ENCODE measurements around the gene JAZF1.

The JAZF1 gene

DNA sequence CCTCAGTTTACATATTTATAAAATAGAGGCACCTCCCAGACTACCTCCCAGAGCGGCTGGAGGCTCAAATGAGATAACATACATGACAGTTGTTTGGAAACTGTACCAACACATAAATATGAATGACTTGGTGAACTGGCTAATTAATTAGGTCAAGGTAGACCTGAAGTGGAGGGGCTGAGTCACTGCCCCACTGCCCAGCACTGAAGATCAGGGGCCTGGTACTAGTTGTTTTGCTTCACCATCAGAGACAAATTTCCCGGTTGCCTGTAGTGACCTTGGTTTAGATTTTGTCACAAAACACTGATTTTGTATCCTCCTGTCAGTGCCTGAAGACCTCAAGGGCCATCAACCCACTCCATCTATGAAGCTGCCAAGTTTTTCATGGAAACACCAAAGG, 41.8 kb downstream of the JAZF1 start:
- Histone ChIP-seq H3K36me3 (ENCODE audit: control insufficient read depth, insufficient read depth, low read length) (no peaks in the 10 kb centered on the region), H3K27ac (ENCODE audit: low read depth, low read length) (no peak overlapping the region), H3K9ac (ENCODE audit: low read length) (no peak overlapping the region), H3K27me3 (ENCODE audit: control insufficient read depth, insufficient read depth, low read length) (no peaks in the 10 kb centered on the region), H3K4me3 (ENCODE audit: low read length) (no peak overlapping the region), H3K4me1 (ENCODE audit: control insufficient read depth, insufficient read depth, low read length) (peaks cover 12% of the 10 kb centered on the region)

DNA sequence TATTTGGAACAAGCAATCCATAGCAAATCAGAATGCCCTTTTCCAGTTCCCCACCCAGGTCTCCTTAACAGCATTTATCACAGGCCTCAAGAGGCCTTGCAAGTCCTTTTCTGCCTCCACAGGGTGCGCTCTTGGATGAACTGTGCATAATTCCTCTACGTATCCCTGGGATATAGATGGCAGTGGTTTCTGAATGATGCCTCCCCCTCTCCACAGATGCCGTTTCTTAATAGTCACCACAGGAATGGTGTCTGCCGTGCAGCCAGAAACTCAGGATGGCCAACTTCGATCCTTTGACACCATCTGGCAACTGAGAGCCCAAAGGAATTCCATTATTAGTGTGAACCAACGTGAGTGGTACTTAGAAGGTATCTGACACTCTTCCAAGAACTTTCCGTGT, 43.1 kb downstream of the JAZF1 start:
- H3K36me3 ChIP-seq (ENCODE audit: control insufficient read depth, insufficient read depth, low read length), result no peaks in the 10 kb centered on the region
- H3K27me3 ChIP-seq (ENCODE audit: control insufficient read depth, insufficient read depth, low read length), result no peaks in the 10 kb centered on the region
- no peak overlapping the region for H3K27ac ChIP-seq (ENCODE audit: low read depth, low read length)
- H3K4me1 ChIP-seq (ENCODE audit: control insufficient read depth, insufficient read depth, low read length), result peaks cover 18% of the 10 kb centered on the region
- H3K9ac ChIP-seq (ENCODE audit: low read length), result no peak overlapping the region
- H3K4me3 ChIP-seq (ENCODE audit: low read length), result no peak overlapping the region

DNA sequence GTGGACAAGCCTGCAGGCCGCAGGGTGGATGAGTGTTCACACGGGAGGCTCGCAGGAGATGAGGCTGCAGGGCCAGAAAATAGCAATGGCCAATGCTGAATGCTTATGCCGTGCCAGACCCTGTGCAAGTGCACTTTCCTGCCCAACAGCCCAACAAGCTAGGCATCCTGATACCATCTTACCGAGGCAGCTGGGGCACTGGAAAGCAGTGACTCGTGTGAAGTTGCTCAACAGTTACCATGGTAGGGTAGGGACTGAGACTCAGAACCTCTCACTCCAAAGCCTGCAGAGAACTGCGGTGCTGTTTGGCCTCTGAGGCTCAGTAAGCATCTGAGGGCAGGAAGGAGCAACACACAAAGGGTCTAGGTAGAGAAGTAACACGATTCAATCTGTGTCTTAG, 43.7 kb downstream of the JAZF1 start:
- no peak overlapping the region for H3K4me3 ChIP-seq (ENCODE audit: low read length)
- peaks cover 18% of the 10 kb centered on the region for H3K4me1 ChIP-seq (ENCODE audit: control insufficient read depth, insufficient read depth, low read length)
- H3K27ac ChIP-seq (ENCODE audit: low read depth, low read length), result no peak overlapping the region
- H3K36me3 ChIP-seq (ENCODE audit: control insufficient read depth, insufficient read depth, low read length), result no peaks in the 10 kb centered on the region
- H3K27me3 ChIP-seq (ENCODE audit: control insufficient read depth, insufficient read depth, low read length), result no peaks in the 10 kb centered on the region
- no peak overlapping the region for H3K9ac ChIP-seq (ENCODE audit: low read length)

DNA sequence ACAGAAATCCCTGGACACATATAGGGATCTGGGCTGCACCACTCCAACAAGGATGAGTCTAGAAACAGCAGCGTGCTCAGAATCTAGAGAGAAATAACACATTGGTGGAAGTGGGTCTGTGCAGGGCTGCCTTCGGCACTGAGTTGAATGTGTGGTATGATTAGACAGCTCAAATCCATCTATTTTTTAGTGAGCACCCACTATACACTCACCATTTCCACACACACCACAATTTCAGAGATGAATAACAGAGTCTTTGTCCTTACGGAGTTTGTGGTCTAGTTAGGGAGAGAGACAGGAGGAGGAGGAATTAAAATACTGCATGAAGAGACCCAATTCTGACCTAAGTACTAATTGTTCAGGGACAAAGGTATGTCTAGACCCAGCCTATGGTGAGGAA, 44.2 kb downstream of the JAZF1 start:
- H3K27ac ChIP-seq (ENCODE audit: low read depth, low read length), result peak overlapping the region; percentile 71
- peaks cover 18% of the 10 kb centered on the region for H3K4me1 ChIP-seq (ENCODE audit: control insufficient read depth, insufficient read depth, low read length)

DNA sequence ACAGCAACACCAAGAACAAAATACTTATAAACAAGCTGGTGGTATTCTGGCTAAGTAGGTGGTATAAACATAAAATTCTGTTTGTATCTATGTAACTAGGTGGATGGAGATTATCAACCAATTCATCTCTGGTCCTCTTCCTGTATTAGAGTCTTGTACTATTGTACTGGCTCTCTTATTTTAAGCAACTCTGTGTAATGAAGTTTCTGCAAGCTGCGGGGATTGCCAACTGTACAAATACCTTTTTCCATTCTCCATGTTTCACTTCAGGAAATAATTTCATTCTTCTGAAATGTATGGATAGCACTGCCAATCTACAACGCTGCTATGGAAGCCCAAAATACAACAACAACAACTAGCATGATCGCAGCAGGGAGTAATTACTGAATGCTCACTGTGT, 44.8 kb downstream of the JAZF1 start:
- Histone ChIP-seq H3K36me3 (ENCODE audit: control insufficient read depth, insufficient read depth, low read length) (no peaks in the 10 kb centered on the region), H3K4me1 (ENCODE audit: control insufficient read depth, insufficient read depth, low read length) (peaks cover 19% of the 10 kb centered on the region), H3K27me3 (ENCODE audit: control insufficient read depth, insufficient read depth, low read length) (no peaks in the 10 kb centered on the region), H3K27ac (ENCODE audit: low read depth, low read length) (peak overlapping the region; percentile 71), H3K4me3 (ENCODE audit: low read length) (no peak overlapping the region), H3K9ac (ENCODE audit: low read length) (no peak overlapping the region)

More for the DNA sequence above, 44.2 kb downstream of the JAZF1 start:
- Histone ChIP-seq H3K27me3 (ENCODE audit: control insufficient read depth, insufficient read depth, low read length) (no peaks in the 10 kb centered on the region), H3K36me3 (ENCODE audit: control insufficient read depth, insufficient read depth, low read length) (no peaks in the 10 kb centered on the region), H3K9ac (ENCODE audit: low read length) (no peak overlapping the region), H3K4me3 (ENCODE audit: low read length) (no peak overlapping the region)

DNA sequence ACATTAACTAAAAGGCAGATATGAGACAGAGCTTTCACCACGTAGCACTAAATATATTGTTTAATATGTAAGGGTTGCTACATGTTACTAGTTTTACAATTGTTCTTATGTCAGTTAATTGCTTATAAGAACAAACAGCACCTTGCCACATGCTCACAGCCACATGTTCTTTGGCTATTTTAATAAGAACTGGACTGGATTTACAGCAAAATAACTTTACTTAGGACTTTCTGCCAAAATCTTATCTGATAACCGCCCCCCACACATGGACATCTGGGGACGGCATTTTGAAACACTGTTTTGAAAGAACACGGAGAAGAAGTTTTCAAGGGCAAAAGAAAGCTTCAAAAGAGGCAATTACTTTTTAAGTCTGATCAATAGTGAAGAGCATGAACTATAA, 45.3 kb downstream of the JAZF1 start:
- no peak overlapping the region for H3K4me3 ChIP-seq (ENCODE audit: low read length)
- no peak overlapping the region for H3K9ac ChIP-seq (ENCODE audit: low read length)
- no peaks in the 10 kb centered on the region for H3K36me3 ChIP-seq (ENCODE audit: control insufficient read depth, insufficient read depth, low read length)
- peaks cover 22% of the 10 kb centered on the region for H3K4me1 ChIP-seq (ENCODE audit: control insufficient read depth, insufficient read depth, low read length)
- no peaks in the 10 kb centered on the region for H3K27me3 ChIP-seq (ENCODE audit: control insufficient read depth, insufficient read depth, low read length)
- H3K27ac ChIP-seq (ENCODE audit: low read depth, low read length), result peak overlapping the region; percentile 71

DNA sequence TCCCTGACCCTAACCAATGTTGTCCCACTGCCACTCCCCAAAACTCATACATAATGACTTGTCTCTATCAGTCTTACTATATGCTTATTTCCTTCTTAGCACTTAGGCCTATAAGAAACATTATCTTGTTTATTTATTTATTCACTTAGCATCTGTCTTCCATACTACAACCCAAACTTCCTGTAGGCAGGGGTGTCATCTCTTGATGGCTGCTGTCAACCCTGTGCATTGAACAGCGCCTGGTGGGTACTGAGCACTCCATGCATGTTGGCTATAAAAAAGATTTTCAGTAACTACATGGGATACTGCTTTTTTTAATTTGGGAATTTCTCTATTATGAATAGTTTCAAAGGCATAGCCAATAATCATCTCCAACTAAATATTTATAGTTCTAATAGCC, 46.7 kb downstream of the JAZF1 start:
- Histone ChIP-seq H3K36me3 (ENCODE audit: control insufficient read depth, insufficient read depth, low read length) (no peaks in the 10 kb centered on the region), H3K27me3 (ENCODE audit: control insufficient read depth, insufficient read depth, low read length) (no peaks in the 10 kb centered on the region), H3K4me1 (ENCODE audit: control insufficient read depth, insufficient read depth, low read length) (peaks cover 27% of the 10 kb centered on the region), H3K9ac (ENCODE audit: low read length) (no peak overlapping the region), H3K4me3 (ENCODE audit: low read length) (no peak overlapping the region), H3K27ac (ENCODE audit: low read depth, low read length) (peak overlapping the region; percentile 28)

DNA sequence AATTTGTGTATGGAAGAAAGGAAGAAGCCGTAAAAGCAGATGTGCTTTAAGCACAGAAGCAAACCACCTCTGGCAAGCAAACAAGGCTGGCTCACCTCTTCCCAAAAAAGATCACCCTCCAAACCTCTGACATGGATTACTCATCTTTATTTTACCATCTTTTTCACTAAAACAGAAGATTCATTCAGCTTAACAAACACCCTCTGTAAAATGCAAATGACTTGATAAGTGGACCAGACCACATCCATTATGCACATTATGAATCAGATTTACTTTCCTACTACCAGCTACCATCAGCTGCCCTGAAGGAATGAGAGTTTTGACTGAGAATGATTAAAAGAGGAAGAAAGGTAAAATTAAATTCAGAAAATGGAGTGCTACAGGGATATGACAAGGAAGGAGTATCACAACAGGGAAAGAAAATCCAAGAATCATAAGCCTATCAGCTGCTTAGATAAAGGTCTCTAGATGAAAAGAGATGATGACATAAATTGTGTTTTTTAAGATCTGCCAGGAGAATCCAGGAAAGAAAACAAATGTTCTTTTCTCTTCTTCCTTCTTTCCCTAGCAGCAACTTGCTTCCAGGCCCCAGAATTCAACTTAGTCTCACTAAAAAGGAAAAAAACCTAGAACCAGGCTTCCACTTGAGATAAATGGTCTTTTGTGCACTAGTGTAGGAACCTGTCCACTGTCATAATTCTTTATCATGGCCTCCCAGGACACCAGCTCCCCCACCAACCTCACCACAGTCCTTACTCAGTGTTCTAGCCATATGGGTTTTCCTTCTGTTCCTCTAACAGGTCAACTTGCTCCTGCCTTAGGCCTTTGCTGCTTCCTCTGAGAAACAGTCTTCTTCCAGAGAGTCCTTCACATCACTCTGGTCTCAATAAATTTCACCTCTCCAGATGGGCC, 47.4 kb downstream of the JAZF1 start:
- peaks cover 27% of the 10 kb centered on the region for H3K4me1 ChIP-seq (ENCODE audit: control insufficient read depth, insufficient read depth, low read length)
- no peaks in the 10 kb centered on the region for H3K36me3 ChIP-seq (ENCODE audit: control insufficient read depth, insufficient read depth, low read length)
- H3K4me3 ChIP-seq (ENCODE audit: low read length), result no peak overlapping the region
- peak overlapping the region; percentile 28 for H3K27ac ChIP-seq (ENCODE audit: low read depth, low read length)
- H3K9ac ChIP-seq (ENCODE audit: low read length), result no peak overlapping the region
- H3K27me3 ChIP-seq (ENCODE audit: control insufficient read depth, insufficient read depth, low read length), result no peaks in the 10 kb centered on the region

DNA sequence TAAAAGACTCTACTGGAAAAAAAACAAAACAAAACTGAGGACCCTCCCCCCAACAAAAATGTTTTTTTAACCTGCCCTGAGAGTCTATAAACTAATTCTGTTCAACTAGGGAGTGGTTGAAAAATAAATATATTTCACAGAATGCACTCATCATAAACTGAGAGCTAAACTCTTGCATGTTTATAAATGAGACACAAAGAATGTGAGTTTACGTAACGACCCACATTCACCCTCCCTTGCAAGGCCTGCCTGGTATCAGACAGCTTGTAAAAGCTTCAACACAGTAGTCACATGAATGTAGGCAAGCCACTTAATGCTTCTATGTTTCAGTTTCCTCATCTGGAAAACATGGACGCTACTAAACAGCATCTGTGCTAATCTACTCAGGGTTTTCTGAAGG, 50.3 kb downstream of the JAZF1 start:
- H3K9ac ChIP-seq (ENCODE audit: low read length), result no peak overlapping the region
- H3K36me3 ChIP-seq (ENCODE audit: control insufficient read depth, insufficient read depth, low read length), result no peaks in the 10 kb centered on the region
- no peaks in the 10 kb centered on the region for H3K27me3 ChIP-seq (ENCODE audit: control insufficient read depth, insufficient read depth, low read length)
- H3K4me1 ChIP-seq (ENCODE audit: control insufficient read depth, insufficient read depth, low read length), result peaks cover 32% of the 10 kb centered on the region
- H3K27ac ChIP-seq (ENCODE audit: low read depth, low read length), result peak overlapping the region; percentile 94
- no peak overlapping the region for H3K4me3 ChIP-seq (ENCODE audit: low read length)

DNA sequence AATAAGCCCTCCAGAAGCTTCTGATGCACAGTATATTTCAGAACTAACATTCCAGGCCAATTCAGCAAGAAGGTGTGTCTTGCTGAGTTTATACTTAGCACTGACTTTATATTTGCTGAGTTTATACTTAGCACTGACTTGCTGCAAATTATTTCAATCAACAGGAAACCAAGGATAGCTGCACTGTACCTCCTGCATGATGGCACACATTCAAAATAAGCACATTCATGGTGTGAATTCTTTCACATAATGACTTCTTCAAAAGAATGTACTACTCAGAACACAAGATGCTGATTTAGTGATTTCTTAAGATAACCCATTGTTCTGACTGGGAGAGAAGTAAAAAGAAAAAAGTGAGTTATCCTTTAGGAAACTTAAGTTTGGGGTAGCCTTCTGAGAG, 52.0 kb downstream of the JAZF1 start:
- Histone ChIP-seq H3K4me3 (ENCODE audit: low read length) (no peak overlapping the region), H3K27ac (ENCODE audit: low read depth, low read length) (peak overlapping the region; percentile 62), H3K27me3 (ENCODE audit: control insufficient read depth, insufficient read depth, low read length) (no peaks in the 10 kb centered on the region), H3K9ac (ENCODE audit: low read length) (no peak overlapping the region), H3K4me1 (ENCODE audit: control insufficient read depth, insufficient read depth, low read length) (peaks cover 25% of the 10 kb centered on the region), H3K36me3 (ENCODE audit: control insufficient read depth, insufficient read depth, low read length) (no peaks in the 10 kb centered on the region)

DNA sequence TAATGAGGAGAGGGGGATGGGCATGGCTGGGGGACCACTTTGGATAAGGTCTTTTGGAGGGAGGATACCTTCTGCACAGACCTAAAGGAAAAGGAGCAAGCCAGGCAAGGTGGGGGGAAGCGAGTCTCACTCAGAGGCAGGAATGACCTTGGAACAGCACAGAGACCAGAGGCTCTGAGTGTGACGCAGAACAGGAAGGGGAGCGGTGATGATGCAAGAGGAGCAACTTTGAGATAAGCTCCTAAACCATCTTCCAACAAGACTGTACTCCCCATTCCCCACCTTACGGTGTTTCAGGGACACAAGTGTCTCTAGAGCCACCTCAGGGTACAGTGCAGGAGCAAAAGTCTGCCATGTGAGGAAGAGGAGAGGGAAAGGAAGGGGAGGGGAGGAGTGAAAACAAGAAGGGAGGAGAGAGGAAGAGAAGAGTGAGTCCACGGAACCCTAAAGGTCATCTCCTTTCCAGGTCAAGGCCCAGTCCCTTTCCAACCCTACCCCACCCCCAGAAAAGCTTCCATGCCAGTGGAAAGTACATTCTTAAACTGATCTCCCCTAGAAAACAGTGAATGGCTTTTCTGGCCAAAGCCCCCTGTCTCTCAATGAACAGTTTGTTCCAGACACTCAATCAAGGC, 54.1 kb downstream of the JAZF1 start:
- no peaks in the 10 kb centered on the region for H3K27me3 ChIP-seq (ENCODE audit: control insufficient read depth, insufficient read depth, low read length)
- H3K4me1 ChIP-seq (ENCODE audit: control insufficient read depth, insufficient read depth, low read length), result peaks cover 19% of the 10 kb centered on the region
- no peak overlapping the region for H3K4me3 ChIP-seq (ENCODE audit: low read length)
- H3K36me3 ChIP-seq (ENCODE audit: control insufficient read depth, insufficient read depth, low read length), result no peaks in the 10 kb centered on the region
- H3K9ac ChIP-seq (ENCODE audit: low read length), result no peak overlapping the region
- peak overlapping the region; percentile 32 for H3K27ac ChIP-seq (ENCODE audit: low read depth, low read length)

DNA sequence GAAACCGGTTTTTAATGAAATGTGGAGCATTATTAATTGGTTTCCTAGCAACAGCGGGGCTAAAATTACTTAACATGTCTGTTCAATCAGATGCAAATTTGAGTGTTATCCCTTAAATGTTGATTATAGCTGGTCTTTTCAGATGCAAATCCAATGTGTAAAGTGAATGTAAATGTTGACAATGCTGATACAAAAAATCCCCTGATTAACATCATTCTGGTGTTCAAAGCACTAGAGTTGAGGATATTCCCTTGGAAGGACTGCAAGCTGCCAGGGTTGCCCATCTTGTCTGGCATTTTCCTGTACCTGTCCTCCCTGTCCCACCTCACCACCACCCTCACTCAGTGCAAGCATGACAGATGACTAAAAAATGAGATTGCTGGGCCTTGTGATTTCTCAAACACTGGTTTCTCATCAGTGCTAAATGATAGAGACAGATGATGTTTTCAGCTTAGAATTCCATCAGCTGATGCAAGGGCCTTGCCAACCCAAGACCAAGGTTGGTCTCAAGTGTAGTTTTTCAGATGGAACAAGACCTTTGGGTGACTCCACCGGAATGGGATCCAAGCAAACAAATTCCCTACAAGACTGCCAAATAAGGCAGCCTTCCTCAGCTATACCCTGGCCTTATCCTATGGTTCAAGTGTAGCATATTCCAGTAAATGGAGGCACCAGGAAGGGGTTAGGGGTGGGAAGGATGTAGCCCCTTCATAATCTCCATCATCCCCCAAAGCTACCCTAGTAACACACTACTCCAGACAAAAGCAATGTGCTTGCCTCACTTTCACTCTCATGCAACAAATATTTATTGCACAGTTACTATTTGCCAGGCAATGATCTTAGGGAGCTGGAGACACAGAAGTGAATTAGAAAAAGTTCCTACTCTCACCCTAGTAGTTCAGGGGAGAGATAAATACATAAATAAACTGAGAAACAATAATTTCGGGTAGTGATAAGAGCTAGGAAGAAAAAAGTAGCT, 54.9 kb downstream of the JAZF1 start:
- H3K9ac ChIP-seq (ENCODE audit: low read length), result no peak overlapping the region
- no peak overlapping the region for H3K4me3 ChIP-seq (ENCODE audit: low read length)
- peak overlapping the region; percentile 16 for H3K27ac ChIP-seq (ENCODE audit: low read depth, low read length)
- H3K27me3 ChIP-seq (ENCODE audit: control insufficient read depth, insufficient read depth, low read length), result no peaks in the 10 kb centered on the region
- peaks cover 18% of the 10 kb centered on the region for H3K4me1 ChIP-seq (ENCODE audit: control insufficient read depth, insufficient read depth, low read length)
- H3K36me3 ChIP-seq (ENCODE audit: control insufficient read depth, insufficient read depth, low read length), result no peaks in the 10 kb centered on the region

All from rectal smooth muscle tissue (tissue), 1 donor.